ENCODE measurements around the gene FAM180B. TPM values are rescaled to one million over a fixed set of nuclear protein-coding genes. Genes with fewer than 3 reads are reported as not detected.
"Not testable (repeated sequence)": the region's sequence is repeated elsewhere in the genome, so short reads cannot be mapped to it uniquely, and the experiment has no call there.

FAM180B gene
- total RNA-seq, 4 donors from 2014 or later, result 0.41 TPM; not detected in 3

GRCh38 chr11:47631473-47631872 is 45.0 kb downstream of the FAM180B start:
- no peak for TF ChIP-seq POLR2AphosphoS5 (IDR thresholded peaks at IDR 0.05)
- TF ChIP-seq CTCF (IDR thresholded peaks at IDR 0.05), result no peak
- no peak for TF ChIP-seq EP300 (IDR thresholded peaks at IDR 0.05; ENCODE audit: low read depth)
- no peak for TF ChIP-seq POLR2A (IDR thresholded peaks at IDR 0.05)
- no peak for DNase-seq
- Histone ChIP-seq H3K9me3 (no peaks in the 10 kb centered on the region), H3K27me3 (no peaks in the 10 kb centered on the region), H3K36me3 (peaks cover 0 to 80% (median 30%) of the 10 kb centered on the region in 4 donors), H3K4me3 (no peak overlapping the region), H3K27ac (no peak overlapping the region), H3K4me1 (no peaks in the 10 kb centered on the region)
- 62 to 77% methylated on average over 4 to 5 of the region's 5 CpGs for WGBS, 2 donors (ENCODE audit: low coverage in 1 of 2)
- intact Hi-C loops (cut with DNase I; ENCODE audit: low total_unique reads) (no loop called here), in situ Hi-C loops (cut with MboI; ENCODE audit: low pct_ligation_motif_present in 1 of 4, low pct_unique_long_range_greater_than_20kb in 1 of 4, low sequenced_read_pairs in 3 of 4) (no loop called here)

GRCh38 chr11:47636331-47636730 is 49.9 kb downstream of the FAM180B start:
- H3K36me3 ChIP-seq, result peaks cover 0 to 32% (median 16%) of the 10 kb centered on the region in 4 donors
- H3K4me3 ChIP-seq; H3K27me3 ChIP-seq; intact Hi-C loops (cut with DNase I; ENCODE audit: low total_unique reads); H3K9me3 ChIP-seq; in situ Hi-C loops (cut with MboI; ENCODE audit: low pct_ligation_motif_present in 1 of 4, low pct_unique_long_range_greater_than_20kb in 1 of 4, low sequenced_read_pairs in 3 of 4); DNase-seq; H3K27ac ChIP-seq: not testable (repeated sequence)
- H3K4me1 ChIP-seq, result peaks cover 3 to 11% (median 8%) of the 10 kb centered on the region in 4 donors
- 95 to 96% methylated on average over 3 to 11 of the region's 11 CpGs for WGBS, 2 donors (ENCODE audit: low coverage in 1 of 2)

Small RNA genes lying within 50 kb of the gene (small RNA-seq; reads per million reads assigned to genes)
- gene RN7SL652P, result 0 to 0.12 (median 0) reads per million in 4 donors
- gene RNU5E-10P, result 0 reads per million in 4 donors

Other genes starting within 250 kb of the FAM180B start
- gene MYBPC3, start 234.0 kb upstream of the FAM180B start, total RNA-seq, result not detected
- 10 to 100 TPM in 2 of 4 donors, 1 to 10 TPM in 2; 7.1 to 35.5 (median 17.2) TPM for gene SPI1, start 208.1 kb upstream of the FAM180B start, total RNA-seq
- gene SLC39A13, start 178.1 kb upstream of the FAM180B start, total RNA-seq, result 10 to 100 TPM; 19.9 to 56.9 (median 43.1) TPM
- 100 to 1,000 TPM in 2 of 4 donors, 10 to 100 TPM in 2; 56.5 to 252 (median 91.4) TPM for gene PSMC3, start 160.2 kb upstream of the FAM180B start, total RNA-seq
- gene RAPSN, start 137.5 kb upstream of the FAM180B start, total RNA-seq, result not detected
- 100 to 1,000 TPM in 2 of 4 donors, 10 to 100 TPM in 2; 82.9 to 248 (median 96.7) TPM for gene CELF1, start 33.5 kb upstream of the FAM180B start, total RNA-seq
- gene PTPMT1, start 21.1 kb upstream of the FAM180B start, total RNA-seq, result 10 to 100 TPM; 19.1 to 79.1 (median 74.1) TPM
- gene KBTBD4, start 7.7 kb upstream of the FAM180B start, total RNA-seq, result 10 to 100 TPM in 3 of 4 donors, 1 to 10 TPM in 1; 9.4 to 20.3 (median 16.5) TPM
- gene NDUFS3, start 7.6 kb upstream of the FAM180B start, total RNA-seq, result 100 to 1,000 TPM in 3 of 4 donors, 10 to 100 TPM in 1; 72.6 to 256 (median 213) TPM
- gene C1QTNF4, start 7.7 kb downstream of the FAM180B start, total RNA-seq, result 1 to 10 TPM in 3 of 4 donors, under 1 TPM in 1; 0.68 to 7.8 (median 1.8) TPM
- 10 to 100 TPM; 21.5 to 92.2 (median 61.0) TPM for gene MTCH2, start 55.9 kb downstream of the FAM180B start, total RNA-seq
- gene AGBL2, start 128.7 kb downstream of the FAM180B start, total RNA-seq, result 10 to 100 TPM in 2 of 4 donors, 1 to 10 TPM in 2; 3.3 to 13.5 (median 8.0) TPM
- gene FNBP4, start 180.7 kb downstream of the FAM180B start, total RNA-seq, result 100 to 1,000 TPM in 3 of 4 donors, 10 to 100 TPM in 1; 85.9 to 312 (median 164) TPM